Breast epithelium (tissue), 3 donors: ENCODE results near the gene MYH6.

Source experiments
- POLR2A ChIP-seq: fragments of 450-650 bp; IDR thresholded peaks from one replicate; pipeline ENCODE4 v1.6.1; 2016; ENCODE audit warnings: antibody characterized with exemption, mild to moderate bottlenecking, moderate library complexity
- POLR2AphosphoS5 ChIP-seq, 3 donors: sonication (generic); formaldehyde crosslinking; IDR thresholded peaks; one replicate each; pipeline ENCODE4 v1.6.1; 2017; ENCODE audit warnings: antibody characterized with exemption in 3 of 3
- TF ChIP-seq, protein P1 (sequence below), 3 donors: fragments of 450-650 bp; IDR thresholded peaks; one replicate each; pipeline ENCODE4 v1.5.1; 2016 to 2017; ENCODE audit warnings: antibody characterized with exemption in 3 of 3, mild to moderate bottlenecking in 3 of 3, moderate library complexity in 3 of 3

DNA sequence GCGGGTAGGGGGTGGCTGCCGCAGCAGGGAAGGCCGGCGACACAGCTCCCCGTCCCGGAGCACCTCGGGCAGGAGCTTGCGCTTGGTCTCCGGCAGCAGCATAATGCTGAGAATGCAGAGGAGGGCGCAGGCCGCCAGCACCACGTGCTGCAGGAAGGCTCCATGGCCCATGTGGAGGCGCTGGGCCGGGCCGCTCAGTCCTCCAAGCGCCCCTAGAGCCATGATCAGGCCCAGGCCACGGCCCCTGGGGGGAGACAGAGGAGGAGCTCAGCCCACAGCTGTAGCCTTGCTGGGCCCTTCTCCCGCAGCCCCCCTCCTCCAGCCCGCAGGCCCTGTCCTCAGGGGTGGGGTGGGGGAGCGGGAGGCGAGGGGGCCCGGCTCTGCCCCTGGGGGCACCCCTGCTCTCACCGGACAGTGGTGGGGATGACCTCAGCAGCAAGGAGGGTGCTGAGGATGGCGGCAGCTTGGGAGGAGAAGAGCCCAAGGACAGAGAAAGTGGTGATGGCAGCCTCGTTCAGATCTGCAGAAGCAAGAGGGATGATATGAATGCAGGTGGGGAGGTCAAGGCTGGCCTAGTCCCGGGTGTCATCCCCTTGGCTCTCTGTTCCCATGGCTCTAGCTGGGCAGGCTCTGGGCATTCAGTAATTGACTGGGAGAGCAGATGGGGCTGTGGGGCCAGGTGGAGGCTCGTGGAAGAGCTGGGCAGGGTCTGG lies 61.2 kb downstream of the MYH6 start:
- no peak for TF ChIP-seq POLR2A
- TF ChIP-seq, protein P1, sequence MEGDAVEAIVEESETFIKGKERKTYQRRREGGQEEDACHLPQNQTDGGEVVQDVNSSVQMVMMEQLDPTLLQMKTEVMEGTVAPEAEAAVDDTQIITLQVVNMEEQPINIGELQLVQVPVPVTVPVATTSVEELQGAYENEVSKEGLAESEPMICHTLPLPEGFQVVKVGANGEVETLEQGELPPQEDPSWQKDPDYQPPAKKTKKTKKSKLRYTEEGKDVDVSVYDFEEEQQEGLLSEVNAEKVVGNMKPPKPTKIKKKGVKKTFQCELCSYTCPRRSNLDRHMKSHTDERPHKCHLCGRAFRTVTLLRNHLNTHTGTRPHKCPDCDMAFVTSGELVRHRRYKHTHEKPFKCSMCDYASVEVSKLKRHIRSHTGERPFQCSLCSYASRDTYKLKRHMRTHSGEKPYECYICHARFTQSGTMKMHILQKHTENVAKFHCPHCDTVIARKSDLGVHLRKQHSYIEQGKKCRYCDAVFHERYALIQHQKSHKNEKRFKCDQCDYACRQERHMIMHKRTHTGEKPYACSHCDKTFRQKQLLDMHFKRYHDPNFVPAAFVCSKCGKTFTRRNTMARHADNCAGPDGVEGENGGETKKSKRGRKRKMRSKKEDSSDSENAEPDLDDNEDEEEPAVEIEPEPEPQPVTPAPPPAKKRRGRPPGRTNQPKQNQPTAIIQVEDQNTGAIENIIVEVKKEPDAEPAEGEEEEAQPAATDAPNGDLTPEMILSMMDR (IDR thresholded peaks at IDR 0.05), result no peak
- no peak for TF ChIP-seq POLR2AphosphoS5 (IDR thresholded peaks at IDR 0.05)
